Chondrocyte (in vitro differentiated cells): ENCODE measurements around the gene ACOT9. TPM values are rescaled to one million over a fixed set of nuclear protein-coding genes. Genes with fewer than 3 reads are reported as not detected.

Experiments used
- DNase-seq: peaks from one replicate; pipeline ENCODE4 v3.0.0; 2021; ENCODE audit warnings: mixed read lengths, low spot score
- H3K27ac Mint-ChIP-seq: one replicate; pipeline ENCODE4 v1.8.0; 2021; ENCODE audit warnings: mild to moderate bottlenecking, moderate library complexity, mixed read lengths; ENCODE audit not compliant: unreplicated experiment
- H3K27me3 Mint-ChIP-seq: 2 replicates; pipeline ENCODE4 v1.8.0; 2021; ENCODE audit warnings: low read depth, mixed read lengths
- H3K36me3 Mint-ChIP-seq: 2 replicates; pipeline ENCODE4 v1.8.0; 2021; ENCODE audit warnings: low read depth, mixed read lengths
- H3K4me1 Mint-ChIP-seq: 2 replicates; pipeline ENCODE4 v1.8.0; 2021; ENCODE audit warnings: low read depth, mild to moderate bottlenecking, mixed read lengths
- H3K4me3 Mint-ChIP-seq: one replicate; pipeline ENCODE4 v1.8.0; 2021; ENCODE audit warnings: mild to moderate bottlenecking, moderate library complexity, mixed read lengths; ENCODE audit not compliant: unreplicated experiment
- H3K9me3 Mint-ChIP-seq: 2 replicates; pipeline ENCODE4 v1.8.0; 2021; ENCODE audit warnings: low read depth, mixed read lengths
- total RNA-seq: library from RNA; stranded (reverse); gene quantifications from 3 replicates; pipeline ENCODE4 v1.2.1, GENCODE V29; 2021
- TF ChIP-seq, protein P1 (sequence below): fragments of 200-600 bp; sonication (generic); IDR thresholded peaks from 2 replicates; pipeline ENCODE4 v1.5.0; 2021; ENCODE audit warnings: antibody characterized with exemption, mild to moderate bottlenecking, moderate library complexity

ACOT9 gene
- total RNA-seq, 1 donor from 2014 or later = 99.6 TPM

- no peaks in the 10 kb centered on the region for H3K27me3 Mint-ChIP-seq
- TF ChIP-seq, protein P1, sequence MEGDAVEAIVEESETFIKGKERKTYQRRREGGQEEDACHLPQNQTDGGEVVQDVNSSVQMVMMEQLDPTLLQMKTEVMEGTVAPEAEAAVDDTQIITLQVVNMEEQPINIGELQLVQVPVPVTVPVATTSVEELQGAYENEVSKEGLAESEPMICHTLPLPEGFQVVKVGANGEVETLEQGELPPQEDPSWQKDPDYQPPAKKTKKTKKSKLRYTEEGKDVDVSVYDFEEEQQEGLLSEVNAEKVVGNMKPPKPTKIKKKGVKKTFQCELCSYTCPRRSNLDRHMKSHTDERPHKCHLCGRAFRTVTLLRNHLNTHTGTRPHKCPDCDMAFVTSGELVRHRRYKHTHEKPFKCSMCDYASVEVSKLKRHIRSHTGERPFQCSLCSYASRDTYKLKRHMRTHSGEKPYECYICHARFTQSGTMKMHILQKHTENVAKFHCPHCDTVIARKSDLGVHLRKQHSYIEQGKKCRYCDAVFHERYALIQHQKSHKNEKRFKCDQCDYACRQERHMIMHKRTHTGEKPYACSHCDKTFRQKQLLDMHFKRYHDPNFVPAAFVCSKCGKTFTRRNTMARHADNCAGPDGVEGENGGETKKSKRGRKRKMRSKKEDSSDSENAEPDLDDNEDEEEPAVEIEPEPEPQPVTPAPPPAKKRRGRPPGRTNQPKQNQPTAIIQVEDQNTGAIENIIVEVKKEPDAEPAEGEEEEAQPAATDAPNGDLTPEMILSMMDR = no peak
- H3K4me1 Mint-ChIP-seq = peaks cover 12% of the 10 kb centered on the region
- H3K9me3 Mint-ChIP-seq = no peaks in the 10 kb centered on the region
- no peak for DNase-seq
- no peak overlapping the region for H3K4me3 Mint-ChIP-seq
- peak overlapping the region; percentile 78 for H3K27ac Mint-ChIP-seq
- H3K36me3 Mint-ChIP-seq = no peaks in the 10 kb centered on the region
Measured at GRCh38 chrX:23656091-23656490, 87.0 kb downstream of the ACOT9 start.

Other genes with a start within 250 kb of the ACOT9 start
- gene PRDX4, start 75.8 kb downstream of the ACOT9 start, total RNA-seq = 404 to 428 TPM (median 414 TPM) in 3 replicates
- gene SAT1, start 39.9 kb upstream of the ACOT9 start, total RNA-seq = 157 to 264 TPM (median 263 TPM) in 3 replicates
- 29.1 to 46.3 TPM (median 30.1 TPM) in 3 replicates for gene APOO, start 164.7 kb upstream of the ACOT9 start, total RNA-seq
- 0.30 TPM in 1 of 3 replicates, not detected in the others for gene CXorf58, start 164.7 kb upstream of the ACOT9 start, total RNA-seq